Breast epithelium (tissue), 3 donors: ENCODE measurements around the gene MAMLD1.

Experiments used
- CTCF ChIP-seq, 3 donors: fragments of 450-650 bp; IDR thresholded peaks; one replicate each; pipeline ENCODE4 v1.5.1; 2016 to 2017; ENCODE audit warnings: antibody characterized with exemption in 3 of 3, mild to moderate bottlenecking in 3 of 3, moderate library complexity in 3 of 3
- POLR2A ChIP-seq: fragments of 450-650 bp; IDR thresholded peaks from one replicate; pipeline ENCODE4 v1.6.1; 2016; ENCODE audit warnings: antibody characterized with exemption, mild to moderate bottlenecking, moderate library complexity
- POLR2AphosphoS5 ChIP-seq, 3 donors: sonication (generic); formaldehyde crosslinking; IDR thresholded peaks; one replicate each; pipeline ENCODE4 v1.6.1; 2017; ENCODE audit warnings: antibody characterized with exemption in 3 of 3

GRCh38 chrX:150508451-150509367, 145.6 kb downstream of the MAMLD1 start:
- TF ChIP-seq CTCF (IDR thresholded peaks at IDR 0.05) (no peak), POLR2A (no peak), POLR2AphosphoS5 (IDR thresholded peaks at IDR 0.05) (no peak)
